Measurements from ENCODE around the gene EHD1.

EHD1 gene

GRCh38 chr11:64832467-64833197 lies 45.8 kb downstream of the EHD1 start:
- no peak for DNase-seq (ENCODE audit: low read depth)
- no peak overlapping the region for H3K4me3 ChIP-seq (ENCODE audit: low read length)
- no peak for TF ChIP-seq CTCF (conservative IDR thresholded peaks at IDR 0.05; ENCODE audit: low read length)

GRCh38 chr11:64831411-64831891 lies 47.0 kb downstream of the EHD1 start:
- DNase-seq (ENCODE audit: low read depth), result no peak
- no peak overlapping the region for H3K4me3 ChIP-seq (ENCODE audit: low read length)
- no peak for TF ChIP-seq CTCF (conservative IDR thresholded peaks at IDR 0.05; ENCODE audit: low read length)

- no peak for DNase-seq (ENCODE audit: low read depth)
- no peak overlapping the region for H3K4me3 ChIP-seq (ENCODE audit: low read length)
- no peak for TF ChIP-seq CTCF (conservative IDR thresholded peaks at IDR 0.05; ENCODE audit: low read length)
Observed at GRCh38 chr11:64829536-64830251, 48.7 kb downstream of the EHD1 start.

GRCh38 chr11:64827451-64827839 lies 51.0 kb downstream of the EHD1 start:
- no peak overlapping the region for H3K4me3 ChIP-seq (ENCODE audit: low read length)
- TF ChIP-seq CTCF (conservative IDR thresholded peaks at IDR 0.05; ENCODE audit: low read length), result no peak
- no peak for DNase-seq (ENCODE audit: low read depth)

GRCh38 chr11:64826578-64827450 lies 51.6 kb downstream of the EHD1 start:
- DNase-seq (ENCODE audit: low read depth), result no peak
- no peak overlapping the region for H3K4me3 ChIP-seq (ENCODE audit: low read length)
- TF ChIP-seq CTCF (conservative IDR thresholded peaks at IDR 0.05; ENCODE audit: low read length), result no peak

GRCh38 chr11:64826062-64826461 lies 52.4 kb downstream of the EHD1 start:
- no peak for DNase-seq (ENCODE audit: low read depth)
- no peak for TF ChIP-seq CTCF (conservative IDR thresholded peaks at IDR 0.05; ENCODE audit: low read length)

More at GRCh38 chr11:64826062-64826461, 52.4 kb downstream of the EHD1 start:
- no peak overlapping the region for H3K4me3 ChIP-seq (ENCODE audit: low read length)

All from AG10803 (cell line).